Measurements from ENCODE around the gene TENT4B.

TENT4B gene

GRCh38 chr16:50219402-50219975 is 66.4 kb downstream of the TENT4B start:
- no peak overlapping the region for H3K27ac ChIP-seq

GRCh38 chr16:50224286-50224685 is 71.2 kb downstream of the TENT4B start:
- TF ChIP-seq CTCF (IDR thresholded peaks at IDR 0.05), result no peak
- TF ChIP-seq ZFX (IDR thresholded peaks at IDR 0.05; ENCODE audit: borderline replicate concordance), result no peak
- no peak overlapping the region for H3K27ac ChIP-seq

More at GRCh38 chr16:50219402-50219975, 66.4 kb downstream of the TENT4B start:
- no peak for TF ChIP-seq CTCF (IDR thresholded peaks at IDR 0.05)
- TF ChIP-seq ZFX (IDR thresholded peaks at IDR 0.05; ENCODE audit: borderline replicate concordance), result no peak

GRCh38 chr16:50227120-50227519 is 74.0 kb downstream of the TENT4B start:
- no peak for TF ChIP-seq ZFX (IDR thresholded peaks at IDR 0.05; ENCODE audit: borderline replicate concordance)
- TF ChIP-seq CTCF (IDR thresholded peaks at IDR 0.05), result no peak
- no peak overlapping the region for H3K27ac ChIP-seq

- H3K27ac ChIP-seq, result no peak overlapping the region
- TF ChIP-seq ZFX (IDR thresholded peaks at IDR 0.05; ENCODE audit: borderline replicate concordance), result no peak
- TF ChIP-seq CTCF (IDR thresholded peaks at IDR 0.05), result no peak
These were observed 74.6 kb downstream of the TENT4B start for GRCh38 chr16:50227665-50228064.

- no peak overlapping the region for H3K27ac ChIP-seq
- TF ChIP-seq CTCF (IDR thresholded peaks at IDR 0.05), result no peak
- no peak for TF ChIP-seq ZFX (IDR thresholded peaks at IDR 0.05; ENCODE audit: borderline replicate concordance)
These were observed 75.3 kb downstream of the TENT4B start for GRCh38 chr16:50228364-50228868.

GRCh38 chr16:50229149-50229726 is 76.1 kb downstream of the TENT4B start:
- no peak overlapping the region for H3K27ac ChIP-seq
- TF ChIP-seq ZFX (IDR thresholded peaks at IDR 0.05; ENCODE audit: borderline replicate concordance) (no peak), CTCF (IDR thresholded peaks at IDR 0.05) (no peak)

- TF ChIP-seq CTCF (IDR thresholded peaks at IDR 0.05), result no peak
- no peak for TF ChIP-seq ZFX (IDR thresholded peaks at IDR 0.05; ENCODE audit: borderline replicate concordance)
- H3K27ac ChIP-seq, result no peak overlapping the region
These were observed 81.9 kb downstream of the TENT4B start for GRCh38 chr16:50234771-50235556.
